Measurements from ENCODE around the gene SETBP1. TPM values are rescaled to one million over a fixed set of nuclear protein-coding genes. Genes with fewer than 3 reads are reported as not detected.

The SETBP1 gene
- total RNA-seq, 1 donor from 2014 or later, result 12.4 TPM

DNA sequence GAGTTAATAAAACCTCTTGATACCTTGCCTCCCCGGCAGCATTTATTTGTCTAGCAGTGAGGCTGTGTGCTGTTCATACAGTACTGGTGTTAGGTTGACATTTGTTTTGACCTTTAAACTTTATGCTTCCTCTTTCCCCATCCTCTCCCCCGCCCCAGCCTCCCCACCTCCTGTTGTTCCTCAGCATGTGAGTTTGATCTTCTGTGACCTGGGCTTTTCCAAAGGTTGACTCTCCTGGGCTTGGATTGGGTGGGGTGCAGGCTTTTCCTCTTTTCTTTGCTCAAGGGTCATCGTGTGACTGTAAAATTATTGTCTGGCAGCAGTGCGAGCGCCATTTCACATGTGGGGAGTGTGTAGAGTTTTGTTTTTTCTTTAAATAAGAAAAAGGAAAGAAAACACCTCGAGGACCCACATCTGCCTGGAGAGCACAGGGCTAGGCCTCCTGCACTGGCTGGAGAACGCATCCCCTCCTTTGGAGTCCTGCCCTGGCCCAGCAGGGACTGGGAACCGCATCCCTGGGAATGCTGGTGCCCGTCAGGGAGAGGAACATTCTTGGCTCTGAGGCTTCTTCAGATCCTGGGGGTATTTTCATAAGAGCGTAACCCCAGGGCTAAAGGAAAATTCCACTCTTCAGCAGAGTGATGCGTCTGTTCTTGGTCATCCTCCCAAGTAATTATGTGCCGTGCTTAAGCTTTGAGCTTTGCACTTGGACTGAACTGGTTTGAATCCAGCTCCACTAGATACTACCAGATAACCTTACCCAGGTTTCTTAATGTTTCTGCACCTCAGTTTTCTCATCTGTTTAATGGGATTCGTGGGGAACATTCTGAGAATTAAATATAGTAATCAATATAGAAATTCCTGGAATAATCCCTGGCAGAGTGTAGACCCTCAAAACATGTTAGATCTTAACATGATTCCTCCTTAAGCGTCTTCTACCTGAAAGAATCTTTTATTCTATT lies 91.5 kb downstream of the SETBP1 start:
- H3K79me2 ChIP-seq (ENCODE audit: insufficient read depth, low read length), result no peaks in the 10 kb centered on the region
- no peak overlapping the region for H3K27ac ChIP-seq (ENCODE audit: low read depth, low read length)
- no peaks in the 10 kb centered on the region for H3K27me3 ChIP-seq (ENCODE audit: insufficient read depth, low read length)
- no peaks in the 10 kb centered on the region for H3K4me1 ChIP-seq (ENCODE audit: insufficient read depth, low read length)
- DNase-seq (ENCODE audit: low read depth), result peak; percentile 13
- H3K9me3 Mint-ChIP-seq (ENCODE audit: unreplicated experiment), result peaks cover 1% of the 10 kb centered on the region
- H2AFZ ChIP-seq (ENCODE audit: low read depth, low read length), result no peak overlapping the region
- no peaks in the 10 kb centered on the region for H3K36me3 Mint-ChIP-seq (ENCODE audit: low read depth, unreplicated experiment)
- peaks cover 7% of the 10 kb centered on the region for H3K4me1 Mint-ChIP-seq (ENCODE audit: low read depth, unreplicated experiment)
- no peak for FAIRE-seq
- no peak overlapping the region for H3K4me3 ChIP-seq (ENCODE audit: insufficient read depth, low read depth, low read length)
- TF ChIP-seq, protein P1, sequence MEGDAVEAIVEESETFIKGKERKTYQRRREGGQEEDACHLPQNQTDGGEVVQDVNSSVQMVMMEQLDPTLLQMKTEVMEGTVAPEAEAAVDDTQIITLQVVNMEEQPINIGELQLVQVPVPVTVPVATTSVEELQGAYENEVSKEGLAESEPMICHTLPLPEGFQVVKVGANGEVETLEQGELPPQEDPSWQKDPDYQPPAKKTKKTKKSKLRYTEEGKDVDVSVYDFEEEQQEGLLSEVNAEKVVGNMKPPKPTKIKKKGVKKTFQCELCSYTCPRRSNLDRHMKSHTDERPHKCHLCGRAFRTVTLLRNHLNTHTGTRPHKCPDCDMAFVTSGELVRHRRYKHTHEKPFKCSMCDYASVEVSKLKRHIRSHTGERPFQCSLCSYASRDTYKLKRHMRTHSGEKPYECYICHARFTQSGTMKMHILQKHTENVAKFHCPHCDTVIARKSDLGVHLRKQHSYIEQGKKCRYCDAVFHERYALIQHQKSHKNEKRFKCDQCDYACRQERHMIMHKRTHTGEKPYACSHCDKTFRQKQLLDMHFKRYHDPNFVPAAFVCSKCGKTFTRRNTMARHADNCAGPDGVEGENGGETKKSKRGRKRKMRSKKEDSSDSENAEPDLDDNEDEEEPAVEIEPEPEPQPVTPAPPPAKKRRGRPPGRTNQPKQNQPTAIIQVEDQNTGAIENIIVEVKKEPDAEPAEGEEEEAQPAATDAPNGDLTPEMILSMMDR (IDR thresholded peaks at IDR 0.05; ENCODE audit: insufficient read depth, low read depth, low read length), result no peak
- no peak for TF ChIP-seq EZH2 (IDR thresholded peaks at IDR 0.05; ENCODE audit: insufficient read depth, low read length)
- no peak overlapping the region for H3K9ac ChIP-seq (ENCODE audit: low read length)
- H3K4me2 ChIP-seq (ENCODE audit: low read length), result no peak overlapping the region
- no peaks in the 10 kb centered on the region for H4K20me1 ChIP-seq (ENCODE audit: insufficient read depth, low read length)
- H3K4me3 Mint-ChIP-seq (ENCODE audit: unreplicated experiment), result no peak overlapping the region
- no peaks in the 10 kb centered on the region for H3K36me3 ChIP-seq (ENCODE audit: insufficient read depth, low read length)
- H3K27ac Mint-ChIP-seq (ENCODE audit: unreplicated experiment), result peak overlapping the region; percentile 60
- H3K27me3 Mint-ChIP-seq (ENCODE audit: low read depth, unreplicated experiment), result peaks cover 2% of the 10 kb centered on the region
- H3K9me3 ChIP-seq (ENCODE audit: insufficient read depth, low read depth, low read length), result no peaks in the 10 kb centered on the region

DNA sequence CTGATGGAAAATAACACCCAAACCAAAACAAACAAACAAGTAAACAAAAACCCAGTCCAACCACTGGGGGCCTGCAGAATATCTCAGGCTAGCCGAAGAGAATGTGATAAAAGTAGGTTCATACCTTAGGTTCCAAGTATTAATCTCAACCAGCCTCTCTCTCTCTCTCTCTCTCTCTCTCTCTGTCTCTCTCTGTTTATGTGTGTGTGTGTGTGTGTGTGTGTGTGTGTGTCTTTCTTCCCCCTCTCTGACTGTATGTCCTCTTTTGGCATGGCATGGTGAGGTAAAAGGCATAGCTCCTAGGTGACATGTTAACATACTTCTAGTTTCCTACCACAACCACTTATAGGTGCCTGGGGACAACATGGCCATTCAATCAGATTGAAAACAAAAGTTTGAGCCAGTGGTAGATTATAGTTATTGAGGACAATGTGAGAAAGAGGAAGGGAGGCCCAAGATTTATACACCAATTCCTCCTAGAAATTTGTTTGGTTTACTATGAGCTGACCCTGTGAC lies 93.0 kb downstream of the SETBP1 start:
- H3K36me3 ChIP-seq (ENCODE audit: insufficient read depth, low read length), result no peaks in the 10 kb centered on the region
- no peak overlapping the region for H3K9ac ChIP-seq (ENCODE audit: low read length)
- H2AFZ ChIP-seq (ENCODE audit: low read depth, low read length), result no peak overlapping the region
- TF ChIP-seq EZH2 (IDR thresholded peaks at IDR 0.05; ENCODE audit: insufficient read depth, low read length), result no peak
- no peak overlapping the region for H3K4me3 Mint-ChIP-seq (ENCODE audit: unreplicated experiment)
- FAIRE-seq (no peak), DNase-seq (ENCODE audit: low read depth) (no peak)
- H3K27me3 Mint-ChIP-seq (ENCODE audit: low read depth, unreplicated experiment), result peaks cover under 1% of the 10 kb centered on the region
- no peak overlapping the region for H3K27ac Mint-ChIP-seq (ENCODE audit: unreplicated experiment)
- H3K4me1 ChIP-seq (ENCODE audit: insufficient read depth, low read length), result no peaks in the 10 kb centered on the region
- no peaks in the 10 kb centered on the region for H3K36me3 Mint-ChIP-seq (ENCODE audit: low read depth, unreplicated experiment)
- no peak overlapping the region for H3K27ac ChIP-seq (ENCODE audit: low read depth, low read length)
- H3K27me3 ChIP-seq (ENCODE audit: insufficient read depth, low read length), result no peaks in the 10 kb centered on the region
- H3K79me2 ChIP-seq (ENCODE audit: insufficient read depth, low read length), result no peaks in the 10 kb centered on the region
- H3K4me3 ChIP-seq (ENCODE audit: insufficient read depth, low read depth, low read length), result no peak overlapping the region
- H3K4me1 Mint-ChIP-seq (ENCODE audit: low read depth, unreplicated experiment), result peaks cover 8% of the 10 kb centered on the region
- peaks cover 1% of the 10 kb centered on the region for H3K9me3 Mint-ChIP-seq (ENCODE audit: unreplicated experiment)
- H3K9me3 ChIP-seq (ENCODE audit: insufficient read depth, low read depth, low read length), result no peaks in the 10 kb centered on the region
- H3K4me2 ChIP-seq (ENCODE audit: low read length), result no peak overlapping the region
- H4K20me1 ChIP-seq (ENCODE audit: insufficient read depth, low read length), result no peaks in the 10 kb centered on the region

DNA sequence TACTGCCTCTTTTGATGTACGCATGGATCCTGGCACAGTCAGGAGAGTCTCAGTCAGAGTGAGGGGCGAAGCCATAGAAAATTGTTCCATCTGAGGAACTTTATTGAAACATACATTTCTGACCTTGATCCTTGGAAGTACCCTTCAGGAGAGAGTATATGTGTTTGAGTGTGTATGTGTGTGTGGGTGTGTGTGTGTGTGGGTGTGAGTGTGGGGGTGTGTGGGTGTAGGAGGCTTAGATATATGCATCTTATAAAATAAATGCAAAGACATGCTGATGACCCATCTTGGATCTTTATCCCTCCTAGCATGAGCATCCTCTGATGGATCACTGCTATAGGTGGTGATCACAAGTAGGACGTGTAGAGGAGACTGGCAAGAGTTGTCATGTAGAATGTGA lies 93.5 kb downstream of the SETBP1 start:
- H3K36me3 Mint-ChIP-seq (ENCODE audit: low read depth, unreplicated experiment), result no peaks in the 10 kb centered on the region
- H3K4me3 ChIP-seq (ENCODE audit: insufficient read depth, low read depth, low read length), result no peak overlapping the region
- H3K36me3 ChIP-seq (ENCODE audit: insufficient read depth, low read length), result no peaks in the 10 kb centered on the region
- no peaks in the 10 kb centered on the region for H4K20me1 ChIP-seq (ENCODE audit: insufficient read depth, low read length)
- no peaks in the 10 kb centered on the region for H3K4me1 ChIP-seq (ENCODE audit: insufficient read depth, low read length)
- peaks cover 12% of the 10 kb centered on the region for H3K4me1 Mint-ChIP-seq (ENCODE audit: low read depth, unreplicated experiment)
- H3K9me3 ChIP-seq (ENCODE audit: insufficient read depth, low read depth, low read length), result no peaks in the 10 kb centered on the region
- TF ChIP-seq, protein P1 (IDR thresholded peaks at IDR 0.05; ENCODE audit: insufficient read depth, low read depth, low read length), result no peak
- TF ChIP-seq EZH2 (IDR thresholded peaks at IDR 0.05; ENCODE audit: insufficient read depth, low read length), result no peak
- no peak overlapping the region for H3K27ac Mint-ChIP-seq (ENCODE audit: unreplicated experiment)
- H2AFZ ChIP-seq (ENCODE audit: low read depth, low read length), result no peak overlapping the region
- H3K27me3 ChIP-seq (ENCODE audit: insufficient read depth, low read length), result no peaks in the 10 kb centered on the region
- H3K9ac ChIP-seq (ENCODE audit: low read length), result no peak overlapping the region
- H3K27ac ChIP-seq (ENCODE audit: low read depth, low read length), result no peak overlapping the region
- no peak for DNase-seq (ENCODE audit: low read depth)
- no peaks in the 10 kb centered on the region for H3K79me2 ChIP-seq (ENCODE audit: insufficient read depth, low read length)
- peaks cover 1% of the 10 kb centered on the region for H3K9me3 Mint-ChIP-seq (ENCODE audit: unreplicated experiment)
- no peak overlapping the region for H3K4me3 Mint-ChIP-seq (ENCODE audit: unreplicated experiment)
- no peak overlapping the region for H3K4me2 ChIP-seq (ENCODE audit: low read length)
- H3K27me3 Mint-ChIP-seq (ENCODE audit: low read depth, unreplicated experiment), result peaks cover 4% of the 10 kb centered on the region
- no peak for FAIRE-seq

Measured in astrocyte (in vitro differentiated cells and primary cell).